HG02943 (cell line): Measurements from ENCODE around the gene KIF26B.
"Not testable (repeated sequence)": the region's sequence is repeated elsewhere in the genome, so short reads cannot be mapped to it uniquely, and the experiment has no call there.

Experiments
- ATAC-seq: cut with Tn5 transposase; IDR thresholded peaks from one replicate; pipeline ENCODE4 v1.9.1; 2021; ENCODE audit warnings: mild to moderate bottlenecking, low read depth, moderate library complexity; ENCODE audit not compliant: unreplicated experiment

The KIF26B gene

DNA sequence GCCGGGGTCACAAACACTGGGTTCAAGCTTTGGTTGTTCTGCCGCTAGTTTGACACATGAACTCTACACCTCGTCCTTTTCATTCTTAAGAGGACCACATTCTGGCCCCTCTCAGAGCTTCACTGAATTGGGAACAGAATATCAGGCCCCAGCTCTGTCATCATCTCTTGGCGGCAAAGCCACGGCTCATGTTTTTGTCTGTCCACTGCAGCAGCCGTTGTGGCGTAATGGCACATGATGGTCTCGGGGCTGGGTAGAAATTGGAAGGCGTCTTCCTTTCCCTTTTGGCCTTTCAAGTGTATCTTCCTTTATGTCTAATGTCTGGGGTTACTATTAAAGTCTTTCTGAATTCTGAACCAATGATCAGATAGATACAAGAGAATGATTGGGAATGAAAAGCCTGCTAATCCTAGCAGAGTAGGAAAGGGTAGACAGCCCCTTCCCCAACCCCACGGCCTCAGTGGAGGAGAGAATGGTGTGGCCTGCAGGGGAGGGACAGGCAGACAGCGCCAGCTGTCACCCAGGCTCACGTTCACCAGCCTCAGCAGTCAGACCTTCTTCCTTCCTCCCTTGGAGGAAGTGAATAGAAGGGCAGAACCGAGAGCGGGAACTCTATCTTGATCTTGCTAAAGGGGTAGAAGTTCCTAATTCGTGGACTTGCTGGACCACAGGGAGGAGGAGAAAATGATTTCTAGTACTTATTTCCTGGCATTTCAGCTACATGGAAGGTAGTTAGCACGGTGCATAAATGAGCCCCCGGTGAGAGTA lies 498.1 kb downstream of the KIF26B start:
- no peak for ATAC-seq

DNA sequence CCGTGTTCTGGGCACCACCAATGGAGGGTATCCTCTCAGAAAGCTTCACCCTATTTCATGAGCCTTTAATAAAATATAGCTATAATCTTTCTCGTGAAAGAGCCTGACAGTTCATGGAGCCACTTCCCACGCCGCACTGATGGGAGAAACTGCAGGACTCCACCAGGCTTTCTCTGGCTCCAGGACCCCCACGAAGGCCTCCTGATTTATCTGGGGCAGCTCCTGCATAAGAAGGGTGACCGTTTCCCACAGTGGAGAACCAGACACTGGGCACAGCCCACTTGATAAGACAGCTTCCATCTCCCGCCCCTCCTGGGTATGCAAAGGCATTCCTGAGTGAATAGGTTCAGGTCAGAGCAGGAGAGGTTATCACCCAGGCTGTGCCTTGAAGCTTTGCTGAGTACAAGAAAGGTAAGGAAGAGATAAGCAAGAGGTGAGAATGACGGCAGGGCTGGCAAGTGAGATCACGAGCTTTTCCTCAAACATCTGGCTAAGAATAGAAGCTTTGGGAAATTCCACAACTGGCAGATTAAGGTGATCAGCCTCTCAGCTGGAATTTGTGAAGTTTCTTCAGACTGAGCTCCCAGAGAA lies 499.8 kb downstream of the KIF26B start:
- no peak for ATAC-seq

DNA sequence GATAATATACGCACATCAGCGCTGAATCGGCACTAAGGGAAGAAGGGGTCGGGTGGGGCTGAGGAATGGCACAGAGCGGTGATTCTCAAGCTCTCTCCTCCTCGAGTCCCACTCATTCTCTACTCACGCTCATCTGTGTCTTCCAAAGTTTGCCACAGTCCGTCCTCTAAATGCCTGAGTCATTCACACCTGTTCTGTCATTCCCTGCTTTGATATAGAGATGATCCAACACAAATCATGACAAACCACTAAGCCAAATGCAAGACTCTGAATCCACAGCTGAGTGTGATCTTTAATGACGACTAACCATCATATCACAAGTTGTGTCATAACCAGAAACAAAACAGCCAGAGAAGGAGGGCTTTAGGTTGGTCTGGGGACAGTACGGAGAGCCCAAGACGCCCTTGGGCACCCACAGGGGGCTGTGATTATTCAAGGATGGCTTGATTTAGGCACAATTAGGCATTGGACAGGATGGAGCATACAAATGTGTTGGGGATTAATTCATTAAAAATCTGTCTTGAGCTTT lies 501.5 kb downstream of the KIF26B start:
- ATAC-seq, result no peak

DNA sequence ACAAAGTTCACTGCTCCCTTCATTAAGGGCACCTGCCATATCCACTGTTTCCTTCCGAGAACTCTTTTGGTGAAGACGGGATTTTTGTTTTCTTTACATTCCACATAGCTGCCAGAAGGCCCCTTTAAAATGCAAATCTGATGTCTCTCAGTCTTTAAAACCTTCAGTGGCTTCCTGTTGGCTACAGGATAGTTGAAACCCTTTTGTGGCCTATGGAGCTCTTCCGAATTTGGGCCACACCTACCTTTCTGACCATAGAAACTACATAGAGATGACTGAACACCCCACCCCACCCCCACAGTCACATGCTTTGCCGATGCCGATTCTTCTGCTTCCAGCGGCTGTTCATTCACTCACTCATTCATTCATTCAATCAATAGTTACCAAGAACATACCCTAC lies 502.6 kb downstream of the KIF26B start:
- ATAC-seq, result no peak

DNA sequence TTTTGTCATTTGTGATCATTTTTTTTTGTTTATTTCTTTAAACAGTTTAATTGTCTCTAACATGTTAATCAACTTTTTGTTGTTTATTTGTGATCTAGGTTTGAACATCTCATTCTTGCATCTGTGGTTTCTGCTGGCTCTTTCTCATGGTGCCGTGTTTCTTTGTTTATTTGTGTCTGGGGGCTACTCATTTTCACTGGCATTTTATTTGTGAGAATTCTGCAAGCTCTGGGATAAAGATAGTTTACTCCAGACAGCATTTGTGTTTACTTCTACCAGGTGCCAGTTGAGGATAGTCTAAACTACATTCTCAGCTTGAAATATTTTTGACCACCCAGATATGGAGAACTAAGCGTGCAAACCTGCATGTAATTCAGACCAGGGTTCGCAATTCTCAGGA lies 508.6 kb downstream of the KIF26B start:
- no peak for ATAC-seq

DNA sequence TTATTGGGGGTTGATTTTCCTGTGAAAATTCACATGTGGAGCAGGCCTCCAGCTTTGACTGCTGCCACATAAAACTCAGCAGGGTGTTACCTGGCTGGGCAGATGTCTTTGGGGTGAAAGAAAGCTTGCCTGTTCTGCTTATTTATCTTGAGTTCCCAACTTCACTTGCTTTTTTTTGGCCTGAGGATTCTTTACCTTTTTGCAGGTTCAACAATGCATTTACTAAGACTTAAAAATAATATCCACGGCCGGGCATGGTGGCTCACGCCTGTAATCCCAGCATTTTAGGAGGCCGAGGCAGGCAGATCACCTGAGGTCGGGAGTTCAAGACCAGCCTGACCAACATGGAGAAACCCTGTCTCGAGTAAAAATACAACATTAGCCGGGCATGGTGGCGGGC lies 509.1 kb downstream of the KIF26B start:
- ATAC-seq, result no peak

DNA sequence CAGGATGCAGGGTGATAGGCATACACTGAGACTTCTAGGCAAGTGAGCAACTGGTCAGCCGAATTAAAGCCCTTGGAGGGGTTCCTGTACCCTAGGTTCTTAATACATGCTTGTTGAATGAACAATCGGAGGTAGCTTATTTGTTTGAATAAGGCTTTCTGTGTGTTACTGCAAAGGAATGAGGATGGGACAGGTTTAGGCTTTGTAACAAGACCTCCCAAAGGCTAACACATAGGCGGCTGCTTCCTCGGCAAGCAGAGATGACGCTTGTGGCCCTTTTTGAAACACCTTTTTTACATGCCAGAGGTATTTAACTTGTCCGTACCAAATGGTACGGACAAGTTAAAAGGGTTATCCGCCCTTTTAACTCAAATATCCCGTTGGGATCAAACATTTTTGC lies 511.6 kb downstream of the KIF26B start:
- ATAC-seq, result no peak

DNA sequence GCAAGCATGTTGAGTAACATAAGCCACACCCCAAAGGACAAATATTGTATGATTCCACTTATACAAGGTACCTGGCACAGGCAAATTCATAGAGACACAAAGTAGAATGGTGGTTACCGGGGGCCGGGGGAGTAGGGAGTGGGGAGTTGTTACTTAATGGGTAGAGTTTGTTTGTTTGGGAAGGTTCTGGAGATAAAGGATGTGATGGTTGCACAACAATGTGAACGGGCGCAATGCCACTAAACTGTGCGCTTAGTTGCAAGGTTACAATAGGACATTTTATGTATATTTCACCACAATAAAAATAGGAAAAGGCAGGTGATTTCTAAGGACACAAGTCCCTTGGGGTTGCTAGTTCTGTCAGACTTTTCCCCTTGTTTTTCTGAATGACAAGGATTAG lies 516.6 kb downstream of the KIF26B start:
- ATAC-seq, result no peak

DNA sequence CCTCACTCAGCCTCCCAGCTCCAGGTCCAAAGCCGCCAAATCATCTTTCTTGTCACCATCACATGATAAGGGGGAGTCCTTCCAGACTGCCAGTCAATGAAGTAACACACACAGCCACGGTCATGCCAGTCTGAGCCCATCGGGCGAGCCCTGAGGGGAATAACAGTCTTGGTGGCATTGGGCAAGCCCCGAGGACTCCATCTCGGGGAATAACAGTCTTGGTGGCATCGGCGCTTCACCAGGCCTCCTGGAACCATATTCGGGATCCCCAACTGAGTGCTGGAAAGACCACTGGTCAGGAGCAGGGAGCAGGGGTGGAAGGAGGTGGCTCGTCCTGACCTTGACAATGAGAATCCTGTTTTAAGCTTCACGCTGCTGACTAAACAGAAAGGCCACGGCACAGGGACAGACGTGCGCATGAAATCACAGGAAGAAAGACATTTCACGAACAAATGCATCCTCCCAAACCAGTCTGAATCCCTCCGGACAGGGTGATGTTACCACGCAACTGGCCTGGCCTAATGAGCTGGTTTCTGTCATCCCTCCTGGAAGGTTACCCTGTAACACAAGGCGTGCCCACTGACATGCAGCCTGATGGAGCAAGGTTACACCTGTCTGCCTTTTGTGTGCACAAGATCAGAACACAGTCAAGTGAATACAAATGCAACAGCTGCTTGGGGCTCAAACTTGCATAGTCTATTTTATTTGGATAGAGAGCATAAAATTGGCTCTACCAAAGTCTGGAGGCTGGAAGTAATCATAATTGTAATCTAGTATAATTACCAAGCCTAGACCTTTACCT lies 517.4 kb downstream of the KIF26B start:
- no peak for ATAC-seq

DNA sequence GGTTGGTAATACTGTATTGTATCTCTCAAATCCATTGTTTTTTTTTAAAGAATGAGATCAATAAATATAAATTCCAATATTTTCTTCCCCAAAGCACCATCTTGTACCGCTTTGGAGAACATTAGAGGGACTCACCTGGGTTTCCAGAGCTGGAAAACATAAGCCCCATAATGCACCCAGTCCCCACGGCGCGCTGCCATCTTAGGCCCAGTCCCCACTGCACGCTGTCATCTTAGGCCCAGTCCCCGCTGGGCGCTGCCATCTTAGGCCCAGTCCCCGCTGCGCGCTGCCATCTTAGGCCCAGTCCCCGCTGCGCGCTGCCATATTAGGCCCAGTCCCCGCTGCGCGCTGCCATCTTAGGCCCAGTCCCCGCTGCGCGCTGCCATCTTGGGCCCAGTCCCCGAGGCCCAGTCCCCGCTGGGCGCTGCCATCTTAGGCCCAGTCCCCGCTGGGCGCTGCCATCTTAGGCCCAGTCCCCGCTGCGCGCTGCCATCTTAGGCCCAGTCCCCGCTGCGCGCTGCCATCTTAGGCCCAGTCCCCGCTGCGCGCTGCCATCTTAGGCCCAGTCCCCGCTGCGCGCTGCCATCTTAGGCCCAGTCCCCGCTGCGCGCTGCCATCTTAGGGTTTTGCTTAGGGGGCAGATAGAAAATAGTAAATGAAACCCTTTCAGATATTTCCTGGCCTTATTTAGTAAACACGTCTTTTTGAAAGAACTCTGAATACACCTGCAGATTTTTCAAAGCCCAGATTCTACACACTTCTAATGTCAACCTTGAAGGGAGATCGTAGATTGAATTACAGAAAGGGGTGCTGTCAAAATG lies 518.3 kb downstream of the KIF26B start:
- ATAC-seq, result not testable (repeated sequence)

DNA sequence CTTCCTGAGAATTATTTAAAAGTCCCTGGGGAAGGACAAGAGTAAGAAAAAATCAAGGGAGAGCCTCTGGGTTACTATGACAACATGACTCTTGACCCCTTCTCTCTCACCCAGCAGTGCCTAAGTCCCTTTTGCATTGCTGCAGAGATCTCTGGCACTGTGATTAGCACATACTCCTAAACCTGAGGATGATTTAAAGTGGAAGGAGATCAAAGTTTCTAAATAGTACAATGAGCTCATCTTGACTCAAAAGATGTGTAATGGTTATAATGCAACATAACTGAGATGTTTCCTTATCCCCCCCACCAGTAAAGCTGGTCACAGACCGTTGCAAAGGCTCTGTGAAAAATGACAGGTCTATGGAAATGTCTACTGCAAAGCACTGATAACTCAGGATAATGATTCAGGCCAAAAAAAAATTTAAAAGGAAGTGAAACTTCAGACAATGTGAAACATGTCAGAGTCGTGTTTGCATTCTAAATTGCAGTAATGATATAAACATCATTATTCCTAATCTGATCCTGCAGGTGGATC lies 519.2 kb downstream of the KIF26B start:
- no peak for ATAC-seq

DNA sequence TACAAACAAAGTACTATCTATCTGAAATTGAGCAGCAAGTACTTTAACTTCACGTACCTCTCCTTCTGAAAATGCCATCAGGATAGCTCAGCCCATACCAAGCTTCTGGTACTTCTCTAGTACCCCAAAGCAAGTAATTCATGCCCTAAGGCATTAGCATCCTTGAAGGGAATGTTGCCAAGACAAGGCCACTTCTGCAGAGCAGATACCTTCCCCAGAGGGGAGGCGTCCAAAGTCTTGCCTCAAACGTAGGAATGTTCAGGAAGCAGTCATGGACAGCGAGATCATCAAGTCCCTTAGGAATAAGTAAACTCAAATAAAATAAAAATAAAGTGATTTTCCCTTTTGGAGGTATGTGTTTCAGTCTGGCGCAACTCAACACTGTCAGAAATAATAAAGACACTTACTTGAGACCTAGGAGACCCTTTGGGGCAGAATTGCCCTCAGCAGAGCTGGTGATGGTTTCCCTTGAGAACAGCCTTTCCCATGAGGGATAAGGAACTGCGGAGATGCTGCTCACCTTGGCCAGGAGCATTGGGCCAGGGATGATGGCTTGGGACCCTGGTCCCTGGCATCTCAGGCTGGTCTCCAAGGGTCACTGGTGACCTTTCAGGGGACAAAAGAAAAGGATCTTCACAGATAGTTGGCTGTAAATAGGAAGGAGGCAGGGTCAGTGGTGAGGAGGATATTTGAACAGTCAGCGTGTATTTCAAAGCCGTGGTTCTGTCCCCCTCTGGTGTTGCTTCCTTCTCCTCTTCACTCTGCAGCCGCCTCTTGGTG lies 522.9 kb downstream of the KIF26B start:
- ATAC-seq, result no peak

DNA sequence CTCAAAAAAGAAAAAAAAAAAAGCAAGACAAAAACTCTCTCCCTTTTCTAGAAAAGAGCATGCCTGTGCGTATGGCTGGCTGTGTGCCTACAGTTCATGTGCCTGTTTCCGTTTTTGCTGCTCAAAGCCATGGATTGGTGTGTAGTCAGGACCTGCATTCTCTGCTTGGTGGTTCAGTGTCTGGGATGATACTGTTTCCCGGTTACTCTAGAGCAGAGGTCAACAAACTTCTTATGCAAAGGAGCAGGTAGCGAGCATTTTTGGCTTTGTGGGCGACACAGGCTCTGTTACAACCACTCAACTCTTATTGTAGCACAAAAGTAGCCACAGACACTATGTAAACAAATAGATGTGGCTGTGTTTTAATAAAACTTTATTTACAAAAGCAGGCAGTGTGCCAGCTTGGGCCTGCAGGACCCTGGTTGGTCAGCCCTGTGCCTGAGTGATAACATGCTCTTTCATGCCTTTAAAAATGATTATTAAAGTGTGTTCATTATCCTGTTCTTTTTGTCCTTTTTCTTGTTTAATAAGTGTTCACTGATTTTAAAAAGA lies 524.2 kb downstream of the KIF26B start:
- ATAC-seq, result no peak

DNA sequence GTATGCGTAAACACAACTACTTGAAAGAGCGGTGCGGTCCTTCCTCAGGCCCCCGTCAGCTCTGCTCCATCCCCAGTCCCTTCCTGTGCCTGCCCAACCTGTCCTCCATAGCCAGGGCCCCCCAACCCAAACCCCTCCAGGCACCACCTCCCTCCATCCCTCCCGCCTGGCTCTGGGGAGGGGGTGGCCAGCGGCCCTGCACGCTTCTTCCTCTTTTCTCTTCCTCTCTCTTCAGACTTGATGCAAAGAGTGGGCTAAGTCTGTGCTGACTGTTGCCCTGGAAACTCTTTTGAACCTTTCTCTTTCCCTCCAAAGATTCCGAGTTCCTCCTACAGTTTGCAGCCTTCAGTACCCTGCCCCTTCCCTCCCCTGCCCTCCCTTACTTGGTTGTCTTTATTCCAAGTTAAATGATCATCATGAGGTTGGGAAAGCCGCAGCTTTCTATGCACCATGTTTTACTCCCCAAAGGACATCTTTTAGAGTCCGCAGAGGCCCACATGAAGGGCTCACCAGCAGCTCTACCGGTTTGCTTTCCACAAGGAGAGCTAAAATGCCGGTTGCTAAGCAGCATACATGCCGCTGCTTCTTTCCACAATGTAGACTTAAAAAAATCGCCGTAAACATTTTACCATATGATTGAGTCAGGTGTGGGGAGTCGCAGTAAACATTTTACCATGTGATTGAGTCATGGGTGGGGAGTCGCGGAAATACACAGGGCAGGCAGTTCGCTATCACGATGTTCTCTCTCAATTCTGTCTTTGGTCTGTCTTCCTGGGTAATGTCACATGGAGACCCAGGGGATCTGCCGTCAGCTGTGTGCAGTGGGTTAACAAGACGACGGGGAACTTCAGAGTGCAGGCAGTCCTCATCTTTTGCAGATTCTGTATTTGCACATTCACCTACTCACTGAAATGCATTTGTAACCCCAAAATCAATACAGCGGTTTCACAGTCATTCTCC lies 525.3 kb downstream of the KIF26B start:
- ATAC-seq, result no peak

DNA sequence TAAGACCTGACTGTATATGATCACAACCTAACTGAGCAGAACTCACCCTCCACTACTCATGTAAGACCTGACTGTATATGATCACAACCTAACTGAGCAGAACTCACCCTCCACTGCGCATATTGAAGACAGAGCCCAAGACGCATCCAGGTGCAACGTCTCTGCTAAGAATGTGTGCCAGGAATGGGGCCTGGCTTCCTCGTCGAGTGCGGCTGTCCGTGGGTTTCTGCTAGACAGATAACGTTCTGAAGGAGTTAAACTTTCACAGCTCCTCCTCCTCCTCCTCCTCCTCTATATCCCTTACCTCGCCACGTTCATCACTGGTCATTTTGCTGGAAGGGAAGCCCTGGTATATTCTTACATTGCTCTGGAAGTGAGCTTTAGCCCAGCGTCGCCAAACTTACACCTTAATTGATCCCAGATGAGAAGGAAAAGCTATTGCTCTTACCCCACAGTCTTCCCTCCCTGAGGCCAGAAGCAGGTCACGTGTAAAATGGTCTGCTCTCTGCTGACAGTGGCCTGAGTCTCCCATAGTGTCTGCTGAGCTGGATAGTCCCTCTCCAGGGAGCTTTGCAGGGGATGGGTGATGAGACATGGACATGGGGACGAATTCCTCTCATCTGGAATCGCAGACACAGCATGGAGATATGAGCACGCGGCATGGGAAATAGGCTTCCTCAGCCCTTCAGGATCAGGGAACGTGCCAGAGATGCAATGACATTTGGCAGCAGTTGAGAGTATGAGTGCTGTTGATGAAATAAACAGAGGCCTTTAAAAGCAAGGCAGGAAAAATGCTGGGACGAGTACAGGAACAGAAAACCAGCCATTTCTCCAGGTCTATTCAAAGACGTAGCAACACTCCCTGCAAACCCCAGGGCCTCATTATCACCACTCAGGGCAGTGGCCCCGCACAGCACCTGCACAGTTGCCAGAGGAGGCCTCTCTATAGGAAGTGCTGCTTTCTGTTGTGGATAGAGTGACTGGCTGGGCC lies 528.1 kb downstream of the KIF26B start:
- ATAC-seq, result no peak

DNA sequence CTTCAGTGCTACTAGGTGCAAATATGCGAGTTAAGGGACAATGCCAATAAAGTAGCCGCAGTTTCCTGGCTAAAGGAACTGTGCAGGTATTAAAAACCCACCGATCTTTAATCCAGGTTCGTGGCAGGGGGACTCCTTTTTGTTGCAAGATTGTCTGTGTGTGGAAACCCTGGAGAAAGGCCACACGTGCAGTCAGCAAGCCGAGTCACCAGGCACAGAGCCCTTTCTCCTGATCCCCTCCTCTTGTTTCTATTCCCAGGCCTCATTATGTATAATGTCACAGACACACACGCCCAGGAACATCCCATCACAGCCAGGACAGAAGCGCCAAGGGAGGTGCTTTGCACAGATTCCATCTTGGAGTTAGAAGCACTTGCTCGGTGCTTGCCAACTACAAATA lies 528.9 kb downstream of the KIF26B start:
- ATAC-seq, result no peak

DNA sequence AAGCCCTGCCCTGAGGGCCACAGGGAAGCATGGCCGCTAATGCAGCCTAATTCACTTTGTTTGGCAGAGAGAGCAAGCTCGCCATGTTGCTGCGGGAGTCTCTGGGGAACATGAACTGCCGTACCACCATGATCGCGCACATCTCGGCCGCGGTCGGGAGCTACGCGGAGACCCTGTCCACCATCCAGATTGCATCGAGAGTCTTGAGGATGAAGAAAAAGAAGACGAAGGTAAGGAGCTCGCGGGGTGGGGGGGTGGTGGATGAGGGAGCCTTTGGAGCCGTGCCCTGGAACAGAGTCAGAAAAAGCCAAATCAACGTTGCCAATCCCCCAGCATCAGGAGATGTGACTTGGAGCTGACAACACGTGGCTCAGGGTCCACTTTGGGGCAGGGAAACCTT lies 529.4 kb downstream of the KIF26B start:
- no peak for ATAC-seq
